ENCODE data around the gene NUTF2. TPM values are rescaled to one million over a fixed set of nuclear protein-coding genes. Genes with fewer than 3 reads are reported as not detected.

The NUTF2 gene
- total RNA-seq, 1 experiment from 2014 or later = 200 TPM

DNA sequence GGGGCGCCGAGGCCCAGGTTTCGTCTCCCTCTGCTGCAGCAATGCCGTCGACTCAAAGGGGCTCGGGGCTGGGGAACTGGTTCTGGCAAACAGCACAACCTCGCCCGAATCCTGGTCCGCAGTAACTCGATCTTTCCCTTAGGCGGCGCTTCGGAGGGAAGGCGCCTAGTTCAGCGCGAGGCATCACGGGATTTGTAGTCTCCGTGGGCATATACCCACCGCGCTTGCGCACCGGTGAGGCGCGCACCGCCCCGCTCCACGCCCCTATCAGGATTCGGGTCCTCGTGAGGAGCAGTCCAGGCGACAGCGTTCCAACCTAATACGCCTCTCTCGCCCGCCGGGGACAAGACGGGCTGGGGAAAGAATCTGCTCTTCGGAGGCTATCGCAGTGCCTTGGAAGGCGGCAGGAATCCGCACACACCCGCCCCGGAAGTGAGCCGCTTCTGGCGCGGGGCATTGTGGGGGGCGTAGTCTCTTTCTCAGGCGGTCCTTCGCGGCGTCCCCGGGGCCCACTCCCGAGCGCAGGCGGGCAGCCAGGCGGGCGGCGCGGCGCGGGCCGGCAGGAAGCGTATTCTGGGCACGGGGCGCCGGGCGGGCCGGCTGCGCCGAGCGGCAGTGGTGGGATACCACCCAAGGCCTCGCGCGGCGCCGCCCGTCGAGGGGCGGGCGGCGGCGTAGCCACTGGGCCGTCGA, 4.8 kb upstream of the NUTF2 start, which contains the start of gene THAP11:
THAP11 (plus strand) TSS at position 505 of the 693 bp plus-strand sequence. CDS start 235 bp downstream, outside the sequence.
- DNase-seq (ENCODE audit: low spot score) (peak; percentile 98), ATAC-seq (peak; percentile 51)
- peak within 1 kb of the TSS; percentile 97 for H3K27ac Mint-ChIP-seq
- CTCF ChIA-PET = interaction anchor here (0.5 to 3.2 kb wide), 5 partner anchors 26 to 400 kb away, joined by 3 to 49 read pairs (median 4); no protein-coding TSS in a partner anchor
- no peaks in the 10 kb centered on the region for H3K27me3 Mint-ChIP-seq (ENCODE audit: low read depth)
- no peaks in the 10 kb centered on the region for H3K9me3 Mint-ChIP-seq
- H3K36me3 Mint-ChIP-seq = no peaks in the 10 kb centered on the region
- peaks cover 40% of the 10 kb centered on the region for H3K4me1 Mint-ChIP-seq
- POLR2A ChIA-PET = interaction anchor here (1.5 kb wide), 1 partner anchor 25 kb away, joined by 3 read pairs; no protein-coding TSS in a partner anchor
- peak within 1 kb of the TSS; percentile 94 for H3K4me3 Mint-ChIP-seq
- TF ChIP-seq FOXP1 (CRISPR knock-in tag; IDR thresholded peaks at IDR 0.05; ENCODE audit: borderline replicate concordance) (peak; percentile 10; the same call in 1 of the 2 replicates), TP53 (CRISPR knock-in tag; IDR thresholded peaks at IDR 0.05) (no peak), FOXJ3 (CRISPR knock-in tag; IDR thresholded peaks at IDR 0.05; ENCODE audit: borderline replicate concordance) (no peak), SMAD3 (CRISPR knock-in tag; IDR thresholded peaks at IDR 0.05; ENCODE audit: borderline replicate concordance) (0 out of 2 replicates have a peak, but pooled peaks have one; percentile 29), ZNF263 (CRISPR knock-in tag; IDR thresholded peaks at IDR 0.05; ENCODE audit: low read depth) (no peak), JUN (CRISPR knock-in tag; IDR thresholded peaks at IDR 0.05) (no peak), GTF2I (CRISPR knock-in tag; conservative IDR thresholded peaks at IDR 0.05) (no peak), NFE2L1 (CRISPR knock-in tag; IDR thresholded peaks at IDR 0.05) (peak; percentile 30; the same call in 1 of the 2 replicates), HMGA2 (CRISPR knock-in tag; IDR thresholded peaks at IDR 0.05) (no peak), SP1 (CRISPR knock-in tag; conservative IDR thresholded peaks at IDR 0.05) (peak; percentile 93), ELF4 (CRISPR knock-in tag; IDR thresholded peaks at IDR 0.05; ENCODE audit: low read depth) (no peak), GABPB1 (CRISPR knock-in tag; IDR thresholded peaks at IDR 0.05) (peak; percentile 82), TEAD4 (CRISPR knock-in tag; IDR thresholded peaks at IDR 0.05) (no peak), ZNF671 (CRISPR knock-in tag; IDR thresholded peaks at IDR 0.05) (no peak)
- TF ChIP-seq, protein P1, sequence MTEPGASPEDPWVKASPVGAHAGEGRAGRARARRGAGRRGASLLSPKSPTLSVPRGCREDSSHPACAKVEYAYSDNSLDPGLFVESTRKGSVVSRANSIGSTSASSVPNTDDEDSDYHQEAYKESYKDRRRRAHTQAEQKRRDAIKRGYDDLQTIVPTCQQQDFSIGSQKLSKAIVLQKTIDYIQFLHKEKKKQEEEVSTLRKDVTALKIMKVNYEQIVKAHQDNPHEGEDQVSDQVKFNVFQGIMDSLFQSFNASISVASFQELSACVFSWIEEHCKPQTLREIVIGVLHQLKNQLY (CRISPR knock-in tag; IDR thresholded peaks at IDR 0.05) = no peak
- TF ChIP-seq, protein P2, sequence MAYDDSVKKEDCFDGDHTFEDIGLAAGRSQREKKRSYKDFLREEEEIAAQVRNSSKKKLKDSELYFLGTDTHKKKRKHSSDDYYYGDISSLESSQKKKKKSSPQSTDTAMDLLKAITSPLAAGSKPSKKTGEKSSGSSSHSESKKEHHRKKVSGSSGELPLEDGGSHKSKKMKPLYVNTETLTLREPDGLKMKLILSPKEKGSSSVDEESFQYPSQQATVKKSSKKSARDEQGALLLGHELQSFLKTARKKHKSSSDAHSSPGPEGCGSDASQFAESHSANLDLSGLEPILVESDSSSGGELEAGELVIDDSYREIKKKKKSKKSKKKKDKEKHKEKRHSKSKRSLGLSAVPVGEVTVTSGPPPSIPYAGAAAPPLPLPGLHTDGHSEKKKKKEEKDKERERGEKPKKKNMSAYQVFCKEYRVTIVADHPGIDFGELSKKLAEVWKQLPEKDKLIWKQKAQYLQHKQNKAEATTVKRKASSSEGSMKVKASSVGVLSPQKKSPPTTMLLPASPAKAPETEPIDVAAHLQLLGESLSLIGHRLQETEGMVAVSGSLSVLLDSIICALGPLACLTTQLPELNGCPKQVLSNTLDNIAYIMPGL (CRISPR knock-in tag; IDR thresholded peaks at IDR 0.05) = peak; percentile 36; the same call in 1 of the 2 replicates
- TF ChIP-seq, protein P3, sequence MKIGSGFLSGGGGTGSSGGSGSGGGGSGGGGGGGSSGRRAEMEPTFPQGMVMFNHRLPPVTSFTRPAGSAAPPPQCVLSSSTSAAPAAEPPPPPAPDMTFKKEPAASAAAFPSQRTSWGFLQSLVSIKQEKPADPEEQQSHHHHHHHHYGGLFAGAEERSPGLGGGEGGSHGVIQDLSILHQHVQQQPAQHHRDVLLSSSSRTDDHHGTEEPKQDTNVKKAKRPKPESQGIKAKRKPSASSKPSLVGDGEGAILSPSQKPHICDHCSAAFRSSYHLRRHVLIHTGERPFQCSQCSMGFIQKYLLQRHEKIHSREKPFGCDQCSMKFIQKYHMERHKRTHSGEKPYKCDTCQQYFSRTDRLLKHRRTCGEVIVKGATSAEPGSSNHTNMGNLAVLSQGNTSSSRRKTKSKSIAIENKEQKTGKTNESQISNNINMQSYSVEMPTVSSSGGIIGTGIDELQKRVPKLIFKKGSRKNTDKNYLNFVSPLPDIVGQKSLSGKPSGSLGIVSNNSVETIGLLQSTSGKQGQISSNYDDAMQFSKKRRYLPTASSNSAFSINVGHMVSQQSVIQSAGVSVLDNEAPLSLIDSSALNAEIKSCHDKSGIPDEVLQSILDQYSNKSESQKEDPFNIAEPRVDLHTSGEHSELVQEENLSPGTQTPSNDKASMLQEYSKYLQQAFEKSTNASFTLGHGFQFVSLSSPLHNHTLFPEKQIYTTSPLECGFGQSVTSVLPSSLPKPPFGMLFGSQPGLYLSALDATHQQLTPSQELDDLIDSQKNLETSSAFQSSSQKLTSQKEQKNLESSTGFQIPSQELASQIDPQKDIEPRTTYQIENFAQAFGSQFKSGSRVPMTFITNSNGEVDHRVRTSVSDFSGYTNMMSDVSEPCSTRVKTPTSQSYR (CRISPR knock-in tag; IDR thresholded peaks at IDR 0.05) = no peak
- TF ChIP-seq, protein P4, sequence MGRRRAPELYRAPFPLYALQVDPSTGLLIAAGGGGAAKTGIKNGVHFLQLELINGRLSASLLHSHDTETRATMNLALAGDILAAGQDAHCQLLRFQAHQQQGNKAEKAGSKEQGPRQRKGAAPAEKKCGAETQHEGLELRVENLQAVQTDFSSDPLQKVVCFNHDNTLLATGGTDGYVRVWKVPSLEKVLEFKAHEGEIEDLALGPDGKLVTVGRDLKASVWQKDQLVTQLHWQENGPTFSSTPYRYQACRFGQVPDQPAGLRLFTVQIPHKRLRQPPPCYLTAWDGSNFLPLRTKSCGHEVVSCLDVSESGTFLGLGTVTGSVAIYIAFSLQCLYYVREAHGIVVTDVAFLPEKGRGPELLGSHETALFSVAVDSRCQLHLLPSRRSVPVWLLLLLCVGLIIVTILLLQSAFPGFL (CRISPR knock-in tag; IDR thresholded peaks at IDR 0.05; ENCODE audit: borderline replicate concordance) = no peak
- TF ChIP-seq, protein P5, sequence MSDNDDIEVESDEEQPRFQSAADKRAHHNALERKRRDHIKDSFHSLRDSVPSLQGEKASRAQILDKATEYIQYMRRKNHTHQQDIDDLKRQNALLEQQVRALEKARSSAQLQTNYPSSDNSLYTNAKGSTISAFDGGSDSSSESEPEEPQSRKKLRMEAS (CRISPR knock-in tag; IDR thresholded peaks at IDR 0.05) = peak; percentile 71
- TF ChIP-seq, protein P6, sequence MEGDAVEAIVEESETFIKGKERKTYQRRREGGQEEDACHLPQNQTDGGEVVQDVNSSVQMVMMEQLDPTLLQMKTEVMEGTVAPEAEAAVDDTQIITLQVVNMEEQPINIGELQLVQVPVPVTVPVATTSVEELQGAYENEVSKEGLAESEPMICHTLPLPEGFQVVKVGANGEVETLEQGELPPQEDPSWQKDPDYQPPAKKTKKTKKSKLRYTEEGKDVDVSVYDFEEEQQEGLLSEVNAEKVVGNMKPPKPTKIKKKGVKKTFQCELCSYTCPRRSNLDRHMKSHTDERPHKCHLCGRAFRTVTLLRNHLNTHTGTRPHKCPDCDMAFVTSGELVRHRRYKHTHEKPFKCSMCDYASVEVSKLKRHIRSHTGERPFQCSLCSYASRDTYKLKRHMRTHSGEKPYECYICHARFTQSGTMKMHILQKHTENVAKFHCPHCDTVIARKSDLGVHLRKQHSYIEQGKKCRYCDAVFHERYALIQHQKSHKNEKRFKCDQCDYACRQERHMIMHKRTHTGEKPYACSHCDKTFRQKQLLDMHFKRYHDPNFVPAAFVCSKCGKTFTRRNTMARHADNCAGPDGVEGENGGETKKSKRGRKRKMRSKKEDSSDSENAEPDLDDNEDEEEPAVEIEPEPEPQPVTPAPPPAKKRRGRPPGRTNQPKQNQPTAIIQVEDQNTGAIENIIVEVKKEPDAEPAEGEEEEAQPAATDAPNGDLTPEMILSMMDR (IDR thresholded peaks at IDR 0.05) = peak; percentile 69
- TF ChIP-seq, protein P7, sequence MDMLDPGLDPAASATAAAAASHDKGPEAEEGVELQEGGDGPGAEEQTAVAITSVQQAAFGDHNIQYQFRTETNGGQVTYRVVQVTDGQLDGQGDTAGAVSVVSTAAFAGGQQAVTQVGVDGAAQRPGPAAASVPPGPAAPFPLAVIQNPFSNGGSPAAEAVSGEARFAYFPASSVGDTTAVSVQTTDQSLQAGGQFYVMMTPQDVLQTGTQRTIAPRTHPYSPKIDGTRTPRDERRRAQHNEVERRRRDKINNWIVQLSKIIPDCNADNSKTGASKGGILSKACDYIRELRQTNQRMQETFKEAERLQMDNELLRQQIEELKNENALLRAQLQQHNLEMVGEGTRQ (CRISPR knock-in tag; IDR thresholded peaks at IDR 0.05) = peak; percentile 19; the same call in 1 of the 2 replicates
- TF ChIP-seq, protein P8, sequence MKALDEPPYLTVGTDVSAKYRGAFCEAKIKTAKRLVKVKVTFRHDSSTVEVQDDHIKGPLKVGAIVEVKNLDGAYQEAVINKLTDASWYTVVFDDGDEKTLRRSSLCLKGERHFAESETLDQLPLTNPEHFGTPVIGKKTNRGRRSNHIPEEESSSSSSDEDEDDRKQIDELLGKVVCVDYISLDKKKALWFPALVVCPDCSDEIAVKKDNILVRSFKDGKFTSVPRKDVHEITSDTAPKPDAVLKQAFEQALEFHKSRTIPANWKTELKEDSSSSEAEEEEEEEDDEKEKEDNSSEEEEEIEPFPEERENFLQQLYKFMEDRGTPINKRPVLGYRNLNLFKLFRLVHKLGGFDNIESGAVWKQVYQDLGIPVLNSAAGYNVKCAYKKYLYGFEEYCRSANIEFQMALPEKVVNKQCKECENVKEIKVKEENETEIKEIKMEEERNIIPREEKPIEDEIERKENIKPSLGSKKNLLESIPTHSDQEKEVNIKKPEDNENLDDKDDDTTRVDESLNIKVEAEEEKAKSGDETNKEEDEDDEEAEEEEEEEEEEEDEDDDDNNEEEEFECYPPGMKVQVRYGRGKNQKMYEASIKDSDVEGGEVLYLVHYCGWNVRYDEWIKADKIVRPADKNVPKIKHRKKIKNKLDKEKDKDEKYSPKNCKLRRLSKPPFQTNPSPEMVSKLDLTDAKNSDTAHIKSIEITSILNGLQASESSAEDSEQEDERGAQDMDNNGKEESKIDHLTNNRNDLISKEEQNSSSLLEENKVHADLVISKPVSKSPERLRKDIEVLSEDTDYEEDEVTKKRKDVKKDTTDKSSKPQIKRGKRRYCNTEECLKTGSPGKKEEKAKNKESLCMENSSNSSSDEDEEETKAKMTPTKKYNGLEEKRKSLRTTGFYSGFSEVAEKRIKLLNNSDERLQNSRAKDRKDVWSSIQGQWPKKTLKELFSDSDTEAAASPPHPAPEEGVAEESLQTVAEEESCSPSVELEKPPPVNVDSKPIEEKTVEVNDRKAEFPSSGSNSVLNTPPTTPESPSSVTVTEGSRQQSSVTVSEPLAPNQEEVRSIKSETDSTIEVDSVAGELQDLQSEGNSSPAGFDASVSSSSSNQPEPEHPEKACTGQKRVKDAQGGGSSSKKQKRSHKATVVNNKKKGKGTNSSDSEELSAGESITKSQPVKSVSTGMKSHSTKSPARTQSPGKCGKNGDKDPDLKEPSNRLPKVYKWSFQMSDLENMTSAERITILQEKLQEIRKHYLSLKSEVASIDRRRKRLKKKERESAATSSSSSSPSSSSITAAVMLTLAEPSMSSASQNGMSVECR (CRISPR knock-in tag; IDR thresholded peaks at IDR 0.05; ENCODE audit: borderline replicate concordance) = peak; percentile 22; the same call in 1 of the 2 replicates

All from WTC11 (cell line).